Upper lobe of left lung (tissue), 6 donors: Measurements from ENCODE around the gene NIN. TPM values are rescaled to one million over a fixed set of nuclear protein-coding genes. Genes with fewer than 3 reads are reported as not detected.
A peak's percentile ranks its signal among the peaks of the same experiment; 100 is the strongest.

Source experiments
- ATAC-seq, 2 donors: fragments of 200-7000 bp; cut with Tn5 transposase; one replicate each; pipeline ENCODE4 v1.9.1; 2022; ENCODE audit warnings: mild to moderate bottlenecking in 2 of 2, moderate library complexity in 2 of 2; ENCODE audit not compliant: low FRiP score in 2 of 2
- DNase-seq, 2 donors: peaks; one replicate each; pipeline ENCODE4 v3.0.0-alpha.2; 2019 to 2020
- H3K27ac ChIP-seq, 4 donors: fragments of 200-600 bp; sonication (generic); one replicate each; pipeline ENCODE4 v1.5.1; 2016 to 2019
- H3K27me3 ChIP-seq, 4 donors: fragments of 200-600 bp; sonication (generic); one replicate each; pipeline ENCODE4 v1.5.1; 2017 to 2019
- H3K36me3 ChIP-seq, 4 donors: fragments of 200-600 bp; sonication (generic); one replicate each; pipeline ENCODE4 v1.5.1; 2016 to 2019
- H3K4me1 ChIP-seq, 4 donors: fragments of 200-600 bp; sonication (generic); one replicate each; pipeline ENCODE4 v1.5.1; 2018 to 2019
- H3K4me3 ChIP-seq, 4 donors: fragments of 200-600 bp; sonication (generic); one replicate each; pipeline ENCODE4 v1.5.1; 2017 to 2019; ENCODE audit warnings: mild to moderate bottlenecking in 2 of 4, moderate library complexity in 1 of 4
- H3K9me3 ChIP-seq, 4 donors: fragments of 200-600 bp; sonication (generic); one replicate each; pipeline ENCODE4 v1.5.1; 2018 to 2019
- CTCF ChIP-seq, 6 experiments: fragments of 450-650 bp in 4 of 6; fragments of 200-600 bp in 2 of 6; sonication (generic) in 2 of 6; IDR thresholded peaks; one replicate each; pipeline ENCODE4 v1.5.1; 2016 to 2019; ENCODE audit warnings: antibody characterized with exemption in 6 of 6
- EP300 ChIP-seq, 4 donors: sonication (generic); formaldehyde crosslinking; IDR thresholded peaks; one replicate each; pipeline ENCODE4 v1.5.1; 2017; ENCODE audit warnings: antibody characterized with exemption in 4 of 4, control low read depth in 2 of 4
- POLR2A ChIP-seq, 4 donors: fragments of 450-650 bp; IDR thresholded peaks; one replicate each; pipeline ENCODE4 v1.5.1; 2016 to 2017; ENCODE audit warnings: antibody characterized with exemption in 4 of 4, mild to moderate bottlenecking in 2 of 4
- POLR2AphosphoS5 ChIP-seq, 2 donors: sonication (generic); formaldehyde crosslinking; IDR thresholded peaks; one replicate each; pipeline ENCODE4 v1.5.1; 2017; ENCODE audit warnings: antibody characterized with exemption in 2 of 2
- WGBS, 2 donors: methylation state at CpG; one replicate each; pipeline ENCODE4 v1.1.5; 2017 to 2018; 5-methylcytosine and 5-hydroxymethylcytosine counted together
- total RNA-seq, 6 donors: library from RNA; depleted of rRNA in 4 of 6; stranded (reverse); fragments of >200 nt in 4 of 6; gene quantifications; one replicate each; pipeline versions ENCODE4 v1.1.0 to v1.2.1, GENCODE V29; 2016 to 2021
- donor health status: DM: no; HTN: no; CAD: no; lungs with moderate emphysema.
- donor health status: DM: no; HTN: yes; CAD: no; lungs with severe emphysema.

The NIN gene, protein sequence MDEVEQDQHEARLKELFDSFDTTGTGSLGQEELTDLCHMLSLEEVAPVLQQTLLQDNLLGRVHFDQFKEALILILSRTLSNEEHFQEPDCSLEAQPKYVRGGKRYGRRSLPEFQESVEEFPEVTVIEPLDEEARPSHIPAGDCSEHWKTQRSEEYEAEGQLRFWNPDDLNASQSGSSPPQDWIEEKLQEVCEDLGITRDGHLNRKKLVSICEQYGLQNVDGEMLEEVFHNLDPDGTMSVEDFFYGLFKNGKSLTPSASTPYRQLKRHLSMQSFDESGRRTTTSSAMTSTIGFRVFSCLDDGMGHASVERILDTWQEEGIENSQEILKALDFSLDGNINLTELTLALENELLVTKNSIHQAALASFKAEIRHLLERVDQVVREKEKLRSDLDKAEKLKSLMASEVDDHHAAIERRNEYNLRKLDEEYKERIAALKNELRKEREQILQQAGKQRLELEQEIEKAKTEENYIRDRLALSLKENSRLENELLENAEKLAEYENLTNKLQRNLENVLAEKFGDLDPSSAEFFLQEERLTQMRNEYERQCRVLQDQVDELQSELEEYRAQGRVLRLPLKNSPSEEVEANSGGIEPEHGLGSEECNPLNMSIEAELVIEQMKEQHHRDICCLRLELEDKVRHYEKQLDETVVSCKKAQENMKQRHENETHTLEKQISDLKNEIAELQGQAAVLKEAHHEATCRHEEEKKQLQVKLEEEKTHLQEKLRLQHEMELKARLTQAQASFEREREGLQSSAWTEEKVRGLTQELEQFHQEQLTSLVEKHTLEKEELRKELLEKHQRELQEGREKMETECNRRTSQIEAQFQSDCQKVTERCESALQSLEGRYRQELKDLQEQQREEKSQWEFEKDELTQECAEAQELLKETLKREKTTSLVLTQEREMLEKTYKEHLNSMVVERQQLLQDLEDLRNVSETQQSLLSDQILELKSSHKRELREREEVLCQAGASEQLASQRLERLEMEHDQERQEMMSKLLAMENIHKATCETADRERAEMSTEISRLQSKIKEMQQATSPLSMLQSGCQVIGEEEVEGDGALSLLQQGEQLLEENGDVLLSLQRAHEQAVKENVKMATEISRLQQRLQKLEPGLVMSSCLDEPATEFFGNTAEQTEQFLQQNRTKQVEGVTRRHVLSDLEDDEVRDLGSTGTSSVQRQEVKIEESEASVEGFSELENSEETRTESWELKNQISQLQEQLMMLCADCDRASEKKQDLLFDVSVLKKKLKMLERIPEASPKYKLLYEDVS (N-terminal part only)
- 10 to 100 TPM; 24.8 to 50.3 (median 42.2) TPM for total RNA-seq

GRCh38 chr14:50830932-50831725 lies at the start of gene NIN:
TSS of gene NIN (minus strand) at chr14:50831162. CDS start at chr14:50822056, 9,106 bp downstream.
- peak within 1 kb of the TSS; percentile 70 to 98 (median 92) for H3K4me3 ChIP-seq
- 0% methylated on average over 11 to 26 of the region's 97 CpGs for WGBS, 2 donors
- no peak for TF ChIP-seq EP300 (IDR thresholded peaks at IDR 0.05)
- peak in 1 of 4 donors; percentile 71 for TF ChIP-seq POLR2A (IDR thresholded peaks at IDR 0.05)
- TF ChIP-seq POLR2AphosphoS5 (IDR thresholded peaks at IDR 0.05) = peak in 1 of 2 donors; percentile 28
- TF ChIP-seq CTCF (IDR thresholded peaks at IDR 0.05) = peak in 2 of 6 experiments; percentile 8 to 28
- DNase-seq = peak; percentile 82 to 96
- ATAC-seq = peak; percentile 95 to 98
- peaks cover 5 to 32% (median 23%) of the 10 kb centered on the region in 4 donors for H3K4me1 ChIP-seq
- no peaks in the 10 kb centered on the region for H3K27me3 ChIP-seq
- H3K36me3 ChIP-seq = no peaks in the 10 kb centered on the region
- H3K9me3 ChIP-seq = no peaks in the 10 kb centered on the region
- H3K27ac ChIP-seq = peak within 1 kb of the TSS; percentile 88 to 98 (median 90)

DNA sequence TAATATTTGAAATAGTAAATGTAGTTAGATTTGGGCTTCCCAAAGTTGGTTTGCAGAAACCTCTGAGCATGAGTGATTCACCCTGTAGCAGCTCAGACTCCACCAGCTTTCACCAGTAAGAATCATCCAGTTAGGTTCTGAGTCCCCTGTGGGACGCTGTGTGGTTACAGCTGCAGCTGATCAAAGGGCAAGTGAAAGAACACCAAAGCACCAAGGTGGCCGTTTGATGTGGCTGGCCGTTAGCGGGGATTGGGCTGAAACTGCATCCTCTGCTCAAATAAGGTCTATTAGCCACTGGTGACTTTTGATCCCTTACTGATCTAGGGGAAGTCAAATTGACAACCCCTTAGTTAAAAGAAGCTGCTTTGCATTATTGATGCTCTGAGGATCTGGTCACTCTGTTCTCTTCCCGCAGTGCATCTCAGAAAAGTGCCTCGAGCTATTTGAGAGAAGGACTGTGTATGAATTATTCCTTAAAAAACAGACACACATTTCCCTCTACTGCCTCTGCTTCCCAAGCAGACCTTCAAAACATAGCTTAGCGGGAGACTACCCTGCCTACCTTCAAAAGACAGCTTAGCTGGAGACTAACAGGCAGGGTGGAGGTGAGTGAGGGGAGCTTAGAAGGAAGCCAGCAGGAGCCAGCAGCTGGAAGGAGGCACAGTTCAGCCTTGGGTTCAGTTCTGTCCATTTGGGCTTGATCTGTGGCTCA lies 44.6 kb upstream of the NIN start:
- no peak for DNase-seq

DNA sequence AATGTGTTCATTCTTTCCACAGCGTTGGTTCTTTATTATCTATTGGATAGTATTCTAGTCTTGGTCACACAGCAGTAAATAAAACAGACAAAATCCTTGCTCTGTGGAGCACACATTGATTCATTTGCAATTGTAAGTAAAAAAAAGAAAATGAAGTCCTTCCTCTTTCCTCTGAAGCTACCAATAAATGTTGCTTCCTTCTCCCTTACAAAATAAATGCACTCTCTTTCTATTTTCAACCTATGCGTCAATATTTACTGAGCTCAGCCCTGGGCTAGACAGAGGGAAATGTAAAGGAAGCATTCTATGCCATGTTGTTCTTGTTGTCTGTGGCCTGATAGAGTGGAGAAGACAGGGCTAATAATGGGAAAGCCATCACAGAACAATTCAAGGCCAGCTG lies 43.8 kb upstream of the NIN start:
- no peak overlapping the region for H3K4me3 ChIP-seq
- no peak for ATAC-seq
- WGBS, 2 donors = 57 to 59% methylated on average over 2 of the region's 2 CpGs

More for the DNA sequence above, 44.6 kb upstream of the NIN start:
- WGBS, 2 donors = 57 to 59% methylated on average over 7 of the region's 7 CpGs
- Histone ChIP-seq H3K9me3 (no peaks in the 10 kb centered on the region), H3K4me3 (no peak overlapping the region), H3K36me3 (no peaks in the 10 kb centered on the region), H3K27me3 (peaks cover 0 to 13% (median 3%) of the 10 kb centered on the region in 4 donors), H3K27ac (no peak overlapping the region), H3K4me1 (peaks cover 5 to 9% (median 8%) of the 10 kb centered on the region in 4 donors)
- no peak for ATAC-seq
- TF ChIP-seq EP300 (IDR thresholded peaks at IDR 0.05) (no peak), POLR2AphosphoS5 (IDR thresholded peaks at IDR 0.05) (no peak), POLR2A (IDR thresholded peaks at IDR 0.05) (no peak), CTCF (IDR thresholded peaks at IDR 0.05) (no peak)

More for the DNA sequence above, 43.8 kb upstream of the NIN start:
- TF ChIP-seq POLR2A (IDR thresholded peaks at IDR 0.05) (no peak), POLR2AphosphoS5 (IDR thresholded peaks at IDR 0.05) (no peak), CTCF (IDR thresholded peaks at IDR 0.05) (no peak), EP300 (IDR thresholded peaks at IDR 0.05) (no peak)
- Histone ChIP-seq H3K27ac (no peak overlapping the region), H3K9me3 (no peaks in the 10 kb centered on the region), H3K36me3 (no peaks in the 10 kb centered on the region), H3K27me3 (peaks cover 0 to 13% (median 3%) of the 10 kb centered on the region in 4 donors), H3K4me1 (peaks cover 5 to 9% (median 8%) of the 10 kb centered on the region in 4 donors)
- DNase-seq = no peak
